ENCODE results near the gene NEMF. TPM values are rescaled to one million over a fixed set of nuclear protein-coding genes. Genes with fewer than 3 reads are reported as not detected.
A peak's percentile ranks its signal among the peaks of the same experiment; 100 is the strongest.

The NEMF gene
- total and polyA plus RNA-seq, 2 donors (not counting 1 experiment from before 2014, with no cell fraction given) = 26.7 to 127 TPM

GRCh38 chr14:49879646-49880204, 27.1 kb upstream of the NEMF start:
- peak; percentile 69 for DNase-seq
- no peak overlapping the region for H3K4me3 Mint-ChIP-seq
- no peaks in the 10 kb centered on the region for H3K9me3 Mint-ChIP-seq (ENCODE audit: insufficient read depth)
- 65% methylated on average over 4 of the region's 8 CpGs for WGBS (ENCODE audit: insufficient coverage)
- Histone ChIP-seq H3K4me3 (ENCODE audit: control extremely low read depth in 1 of 5, extremely low read depth in 1 of 5, insufficient read depth in 1 of 5, low read depth in 2 of 5, low read length in 4 of 5) (no peak overlapping the region), H3K79me2 (ENCODE audit: control insufficient read depth, insufficient read depth, low read length) (no peaks in the 10 kb centered on the region), H3K9me3 (ENCODE audit: control extremely low read depth in 1 of 3, control insufficient read depth in 2 of 3, insufficient read depth in 1 of 3, low read length in 2 of 3) (no peaks in the 10 kb centered on the region), H3K4me1 (ENCODE audit: control insufficient read depth in 2 of 2, insufficient read depth in 2 of 2, low read length in 2 of 2) (peaks cover 12 to 16% of the 10 kb centered on the region in 2 donors), H3K27ac (ENCODE audit: low read length in 2 of 2) (peak overlapping the region in 1 of 2 donors; percentile 59), H3K4me2 (replicated peaks; ENCODE audit: low read depth, low read length, poor library complexity, severe bottlenecking) (peak overlapping the region; percentile 26), H2AFZ (ENCODE audit: insufficient read depth, low read depth, low read length, poor library complexity, severe bottlenecking) (peak overlapping the region; percentile 28), H4K20me1 (ENCODE audit: control insufficient read depth, insufficient read depth, low read length, poor library complexity, severe bottlenecking) (no peaks in the 10 kb centered on the region), H3K9ac (ENCODE audit: low read length) (no peak overlapping the region), H3K27me3 (replicated peaks in 1 of 4; ENCODE audit: control extremely low read depth in 1 of 4, control insufficient read depth in 3 of 4, insufficient read depth in 4 of 4, low read length in 3 of 4) (no peaks in the 10 kb centered on the region), H3K36me3 (replicated peaks in 1 of 2; ENCODE audit: control extremely low read depth in 1 of 2, control insufficient read depth in 1 of 2, extremely low read depth in 1 of 2, insufficient read depth in 2 of 2, low read length in 1 of 2) (no peaks in the 10 kb centered on the region)
- H3K27me3 Mint-ChIP-seq = no peaks in the 10 kb centered on the region
- POLR2A ChIA-PET = interaction anchor here (0.6 to 1.5 kb wide), 8 partner anchors 12 to 224 kb away, joined by 3 to 5 read pairs (median 4); no protein-coding TSS in a partner anchor
- H3K4me1 Mint-ChIP-seq = peaks cover 15% of the 10 kb centered on the region
- CTCF ChIA-PET = interaction anchor here (0.7 to 4.9 kb wide), 23 partner anchors 9 to 235 kb away, joined by 3 to 49 read pairs (median 4); partner anchors contain the start of gene NEMF
- intact Hi-C loops (cut with micrococcal nuclease) = no loop called here
- TF ChIP-seq CTCF (IDR thresholded peaks at IDR 0.05) = peak; percentile 58
- TF ChIP-seq EZH2 (IDR thresholded peaks at IDR 0.05; ENCODE audit: borderline replicate concordance, insufficient read depth, low read depth, low read length, poor library complexity, severe bottlenecking) = no peak
- H3K27ac Mint-ChIP-seq = peak overlapping the region; percentile 72
- ATAC-seq (ENCODE audit: low read depth) = peak; percentile 85

GRCh38 chr14:49876563-49877127, 24.1 kb upstream of the NEMF start:
- Mint-ChIP-seq H3K27ac (no peak overlapping the region), H3K9me3 (ENCODE audit: insufficient read depth) (no peaks in the 10 kb centered on the region), H3K4me3 (no peak overlapping the region), H3K4me1 (peaks cover 19% of the 10 kb centered on the region), H3K27me3 (no peaks in the 10 kb centered on the region)
- Histone ChIP-seq H3K9ac (ENCODE audit: low read length) (no peak overlapping the region), H3K79me2 (ENCODE audit: control insufficient read depth, insufficient read depth, low read length) (no peaks in the 10 kb centered on the region), H3K27ac (ENCODE audit: low read length in 2 of 2) (no peak overlapping the region), H4K20me1 (ENCODE audit: control insufficient read depth, insufficient read depth, low read length, poor library complexity, severe bottlenecking) (no peaks in the 10 kb centered on the region), H3K4me3 (ENCODE audit: control extremely low read depth in 1 of 5, extremely low read depth in 1 of 5, insufficient read depth in 1 of 5, low read depth in 2 of 5, low read length in 4 of 5) (no peak overlapping the region), H3K4me2 (replicated peaks; ENCODE audit: low read depth, low read length, poor library complexity, severe bottlenecking) (no peak overlapping the region), H3K9me3 (ENCODE audit: control extremely low read depth in 1 of 3, control insufficient read depth in 2 of 3, insufficient read depth in 1 of 3, low read length in 2 of 3) (no peaks in the 10 kb centered on the region), H3K36me3 (replicated peaks in 1 of 2; ENCODE audit: control extremely low read depth in 1 of 2, control insufficient read depth in 1 of 2, extremely low read depth in 1 of 2, insufficient read depth in 2 of 2, low read length in 1 of 2) (no peaks in the 10 kb centered on the region), H3K27me3 (replicated peaks in 1 of 4; ENCODE audit: control extremely low read depth in 1 of 4, control insufficient read depth in 3 of 4, insufficient read depth in 4 of 4, low read length in 3 of 4) (no peaks in the 10 kb centered on the region), H2AFZ (ENCODE audit: insufficient read depth, low read depth, low read length, poor library complexity, severe bottlenecking) (no peak overlapping the region), H3K4me1 (ENCODE audit: control insufficient read depth in 2 of 2, insufficient read depth in 2 of 2, low read length in 2 of 2) (peaks cover 15 to 18% of the 10 kb centered on the region in 2 donors)
- ATAC-seq (ENCODE audit: low read depth) (no peak), DNase-seq (no peak)
- POLR2A ChIA-PET = interaction anchor here (0.6 kb wide), 1 partner anchor 69 kb away, joined by 13 read pairs; no protein-coding TSS in a partner anchor
- WGBS (ENCODE audit: insufficient coverage) = 50% methylated on average over 2 of the region's 4 CpGs
- TF ChIP-seq CTCF (IDR thresholded peaks at IDR 0.05) (no peak), EZH2 (IDR thresholded peaks at IDR 0.05; ENCODE audit: borderline replicate concordance, insufficient read depth, low read depth, low read length, poor library complexity, severe bottlenecking) (no peak)
- CTCF ChIA-PET = interaction anchor here (0.5 to 1.2 kb wide), 3 partner anchors 9 to 69 kb away, joined by 3 read pairs; no protein-coding TSS in a partner anchor
- intact Hi-C loops (cut with micrococcal nuclease) = no loop called here

All from B cell (primary cell).